Measurements from ENCODE around the gene SAMD14. TPM values are rescaled to one million over a fixed set of nuclear protein-coding genes. Genes with fewer than 3 reads are reported as not detected.

The SAMD14 gene
- total RNA-seq, 1 donor from 2014 or later: 82.0 TPM

- TF ChIP-seq CTCF (IDR thresholded peaks at IDR 0.05; ENCODE audit: unreplicated experiment): no peak
- H3K4me3 Mint-ChIP-seq (ENCODE audit: unreplicated experiment): no peak overlapping the region
- H3K36me3 Mint-ChIP-seq (ENCODE audit: low read depth, unreplicated experiment): no peaks in the 10 kb centered on the region
- H3K4me1 Mint-ChIP-seq (ENCODE audit: unreplicated experiment): peaks cover 6% of the 10 kb centered on the region
- DNase-seq (ENCODE audit: low spot score): no peak
- H3K27ac Mint-ChIP-seq (ENCODE audit: unreplicated experiment): no peak overlapping the region
- no peaks in the 10 kb centered on the region for H3K9me3 Mint-ChIP-seq (ENCODE audit: unreplicated experiment)
- peaks cover 4% of the 10 kb centered on the region for H3K27me3 Mint-ChIP-seq (ENCODE audit: unreplicated experiment)
Measured at GRCh38 chr17:50175035-50175807, 45.3 kb upstream of the SAMD14 start.

- peaks cover 6% of the 10 kb centered on the region for H3K4me1 Mint-ChIP-seq (ENCODE audit: unreplicated experiment)
- H3K9me3 Mint-ChIP-seq (ENCODE audit: unreplicated experiment): no peaks in the 10 kb centered on the region
- peaks cover 4% of the 10 kb centered on the region for H3K27me3 Mint-ChIP-seq (ENCODE audit: unreplicated experiment)
- DNase-seq (ENCODE audit: low spot score): no peak
- peaks cover 1% of the 10 kb centered on the region for H3K36me3 Mint-ChIP-seq (ENCODE audit: low read depth, unreplicated experiment)
- no peak overlapping the region for H3K4me3 Mint-ChIP-seq (ENCODE audit: unreplicated experiment)
- no peak overlapping the region for H3K27ac Mint-ChIP-seq (ENCODE audit: unreplicated experiment)
- TF ChIP-seq CTCF (IDR thresholded peaks at IDR 0.05; ENCODE audit: unreplicated experiment): no peak
Measured at GRCh38 chr17:50174444-50174843, 44.5 kb upstream of the SAMD14 start.

GRCh38 chr17:50173335-50173941 lies 43.5 kb upstream of the SAMD14 start:
- TF ChIP-seq CTCF (IDR thresholded peaks at IDR 0.05; ENCODE audit: unreplicated experiment): no peak
- DNase-seq (ENCODE audit: low spot score): no peak
- Mint-ChIP-seq H3K27me3 (ENCODE audit: unreplicated experiment) (peaks cover 6% of the 10 kb centered on the region), H3K27ac (ENCODE audit: unreplicated experiment) (no peak overlapping the region), H3K9me3 (ENCODE audit: unreplicated experiment) (no peaks in the 10 kb centered on the region), H3K4me3 (ENCODE audit: unreplicated experiment) (no peak overlapping the region), H3K36me3 (ENCODE audit: low read depth, unreplicated experiment) (peaks cover 4% of the 10 kb centered on the region), H3K4me1 (ENCODE audit: unreplicated experiment) (peaks cover 9% of the 10 kb centered on the region)

GRCh38 chr17:50172936-50173334 lies 43.0 kb upstream of the SAMD14 start:
- no peak for TF ChIP-seq CTCF (IDR thresholded peaks at IDR 0.05; ENCODE audit: unreplicated experiment)
- Mint-ChIP-seq H3K27ac (ENCODE audit: unreplicated experiment) (no peak overlapping the region), H3K36me3 (ENCODE audit: low read depth, unreplicated experiment) (peaks cover 4% of the 10 kb centered on the region)

GRCh38 chr17:50172130-50172529 lies 42.2 kb upstream of the SAMD14 start:
- no peak for TF ChIP-seq CTCF (IDR thresholded peaks at IDR 0.05; ENCODE audit: unreplicated experiment)
- Mint-ChIP-seq H3K9me3 (ENCODE audit: unreplicated experiment) (no peaks in the 10 kb centered on the region), H3K27ac (ENCODE audit: unreplicated experiment) (no peak overlapping the region), H3K4me1 (ENCODE audit: unreplicated experiment) (peaks cover 5% of the 10 kb centered on the region), H3K4me3 (ENCODE audit: unreplicated experiment) (no peak overlapping the region), H3K36me3 (ENCODE audit: low read depth, unreplicated experiment) (peaks cover 4% of the 10 kb centered on the region), H3K27me3 (ENCODE audit: unreplicated experiment) (peaks cover 6% of the 10 kb centered on the region)
- no peak for DNase-seq (ENCODE audit: low spot score)

More at GRCh38 chr17:50172936-50173334, 43.0 kb upstream of the SAMD14 start:
- Mint-ChIP-seq H3K27me3 (ENCODE audit: unreplicated experiment) (peaks cover 6% of the 10 kb centered on the region), H3K9me3 (ENCODE audit: unreplicated experiment) (no peaks in the 10 kb centered on the region), H3K4me3 (ENCODE audit: unreplicated experiment) (no peak overlapping the region), H3K4me1 (ENCODE audit: unreplicated experiment) (peaks cover 5% of the 10 kb centered on the region)
- no peak for DNase-seq (ENCODE audit: low spot score)

All from endothelial cell (in vitro differentiated cells).